Measurements from ENCODE around the gene CERS2. TPM values are rescaled to one million over a fixed set of nuclear protein-coding genes. Genes with fewer than 3 reads are reported as not detected.

Gene CERS2
- total RNA-seq, 1 experiment from 2014 or later = 348 TPM

GRCh38 chr1:151009206-151009587 is 34.6 kb upstream of the CERS2 start:
- no peaks in the 10 kb centered on the region for H3K27me3 ChIP-seq (ENCODE audit: control insufficient read depth, insufficient read depth, low read length)
- TF ChIP-seq TCF7L2 (IDR thresholded peaks at IDR 0.05; ENCODE audit: low read depth, low read length) = no peak
- TF ChIP-seq REST (IDR thresholded peaks at IDR 0.05; ENCODE audit: insufficient read depth in 1 of 2, low read depth in 2 of 2, low read length in 1 of 2) = no peak
- TF ChIP-seq SIN3A (IDR thresholded peaks at IDR 0.05; ENCODE audit: borderline replicate concordance, insufficient read depth, low read depth, low read length) = no peak
- no peak for TF ChIP-seq POLR2AphosphoS5 (IDR thresholded peaks at IDR 0.05; ENCODE audit: low read depth, low read length)
- no peak for TF ChIP-seq CTCF (IDR thresholded peaks at IDR 0.05)
- DNase-seq (ENCODE audit: low read depth, low spot score) (no peak), ATAC-seq (no peak)
- H3K4me3 ChIP-seq (ENCODE audit: low read depth in 2 of 2, low read length in 2 of 2) = peak overlapping the region; percentile 91 to 95
- peak overlapping the region; percentile 94 for H3K27ac ChIP-seq (ENCODE audit: low read length)
- POLR2A ChIA-PET = no interaction called here
- H3K36me3 ChIP-seq (ENCODE audit: control insufficient read depth, insufficient read depth, low read length) = no peaks in the 10 kb centered on the region
- H3K4me1 ChIP-seq (ENCODE audit: control insufficient read depth, insufficient read depth, low read length) = peaks cover 7% of the 10 kb centered on the region
- BruUV-seq (replicated peaks) = no TSS peak
- intact Hi-C loops (cut with micrococcal nuclease; ENCODE audit: unreplicated experiment) (no loop called here), in situ Hi-C loops (cut with HindIII; ENCODE audit: low pct_unique_long_range_greater_than_20kb, low sequenced_read_pairs) (no loop called here)
- H3K9me3 ChIP-seq (ENCODE audit: control insufficient read depth, insufficient read depth, low read depth, low read length) = no peaks in the 10 kb centered on the region
- CTCF ChIA-PET = no interaction called here

GRCh38 chr1:151008244-151009205 is 33.9 kb upstream of the CERS2 start, which contains the start of gene PRUNE1:
Gene PRUNE1, plus strand, starts transcription at chr1:151008449. Its CDS starts 184 bp downstream, at chr1:151008633.
- Histone ChIP-seq H3K27ac (ENCODE audit: low read length) (peak within 1 kb of the TSS; percentile 94), H3K4me1 (ENCODE audit: control insufficient read depth, insufficient read depth, low read length) (peaks cover 7% of the 10 kb centered on the region), H3K4me3 (ENCODE audit: low read depth in 2 of 2, low read length in 2 of 2) (peak within 1 kb of the TSS; percentile 91 to 95), H3K36me3 (ENCODE audit: control insufficient read depth, insufficient read depth, low read length) (no peaks in the 10 kb centered on the region), H3K27me3 (ENCODE audit: control insufficient read depth, insufficient read depth, low read length) (no peaks in the 10 kb centered on the region), H3K9me3 (ENCODE audit: control insufficient read depth, insufficient read depth, low read depth, low read length) (no peaks in the 10 kb centered on the region)
- TF ChIP-seq POLR2AphosphoS5 (IDR thresholded peaks at IDR 0.05; ENCODE audit: low read depth, low read length) = 0 out of 2 replicates have a peak, but pooled peaks have one; percentile 36
- no peak; the same call in 1 of the 2 replicates for TF ChIP-seq SIN3A (IDR thresholded peaks at IDR 0.05; ENCODE audit: borderline replicate concordance, insufficient read depth, low read depth, low read length)
- POLR2A ChIA-PET = no interaction called here
- TSS peak; percentile 77 for BruUV-seq (replicated peaks)
- ATAC-seq (peak; percentile 87), DNase-seq (ENCODE audit: low read depth, low spot score) (peak; percentile 91)
- in situ Hi-C loops (cut with HindIII; ENCODE audit: low pct_unique_long_range_greater_than_20kb, low sequenced_read_pairs) = no loop called here
- intact Hi-C loops (cut with micrococcal nuclease; ENCODE audit: unreplicated experiment) = no loop called here
- CTCF ChIA-PET = interaction anchor here (0.5 kb wide), 1 partner anchor 15 kb away, joined by 9 read pairs; no protein-coding TSS in a partner anchor

All from Panc1 (cell line).